Vagina (tissue), 2 donors: ENCODE measurements around the gene MYADM.

ENCODE experiments used
- POLR2A ChIP-seq, 2 donors: fragments of 450-650 bp; IDR thresholded peaks; one replicate each; pipeline ENCODE4 v1.6.1; 2017; ENCODE audit warnings: antibody characterized with exemption in 2 of 2, mild to moderate bottlenecking in 2 of 2, moderate library complexity in 2 of 2
- POLR2AphosphoS5 ChIP-seq, 2 donors: sonication (generic); formaldehyde crosslinking; IDR thresholded peaks; one replicate each; pipeline ENCODE4 v1.9.0; 2017; ENCODE audit warnings: antibody characterized with exemption in 2 of 2, mild to moderate bottlenecking in 2 of 2, low read depth in 1 of 2; ENCODE audit not compliant: insufficient read depth in 1 of 2
- TF ChIP-seq, protein P1 (sequence below), 3 experiments: fragments of 450-650 bp in 2 of 3; fragments of 200-600 bp in 1 of 3; sonication (generic) in 1 of 3; IDR thresholded peaks; one replicate each; pipeline ENCODE4 v1.5.1; 2017 to 2019; ENCODE audit warnings: antibody characterized with exemption in 3 of 3, mild to moderate bottlenecking in 2 of 3, moderate library complexity in 2 of 3

- TF ChIP-seq, protein P1, sequence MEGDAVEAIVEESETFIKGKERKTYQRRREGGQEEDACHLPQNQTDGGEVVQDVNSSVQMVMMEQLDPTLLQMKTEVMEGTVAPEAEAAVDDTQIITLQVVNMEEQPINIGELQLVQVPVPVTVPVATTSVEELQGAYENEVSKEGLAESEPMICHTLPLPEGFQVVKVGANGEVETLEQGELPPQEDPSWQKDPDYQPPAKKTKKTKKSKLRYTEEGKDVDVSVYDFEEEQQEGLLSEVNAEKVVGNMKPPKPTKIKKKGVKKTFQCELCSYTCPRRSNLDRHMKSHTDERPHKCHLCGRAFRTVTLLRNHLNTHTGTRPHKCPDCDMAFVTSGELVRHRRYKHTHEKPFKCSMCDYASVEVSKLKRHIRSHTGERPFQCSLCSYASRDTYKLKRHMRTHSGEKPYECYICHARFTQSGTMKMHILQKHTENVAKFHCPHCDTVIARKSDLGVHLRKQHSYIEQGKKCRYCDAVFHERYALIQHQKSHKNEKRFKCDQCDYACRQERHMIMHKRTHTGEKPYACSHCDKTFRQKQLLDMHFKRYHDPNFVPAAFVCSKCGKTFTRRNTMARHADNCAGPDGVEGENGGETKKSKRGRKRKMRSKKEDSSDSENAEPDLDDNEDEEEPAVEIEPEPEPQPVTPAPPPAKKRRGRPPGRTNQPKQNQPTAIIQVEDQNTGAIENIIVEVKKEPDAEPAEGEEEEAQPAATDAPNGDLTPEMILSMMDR (IDR thresholded peaks at IDR 0.05) = no peak
- TF ChIP-seq POLR2AphosphoS5 (IDR thresholded peaks at IDR 0.05; ENCODE audit: insufficient read depth in 1 of 2, low read depth in 1 of 2) = no peak
- TF ChIP-seq POLR2A (IDR thresholded peaks at IDR 0.05) = no peak
These were observed 47.3 kb downstream of the MYADM start for GRCh38 chr19:53915000-53915399.
